Activated CD4-positive, alpha-beta T cell treated with anti-CD3 and anti-CD28 coated beads, Interleukin-2, amount 10 ng/mL, durations not matched to agents 7 days and 5 days (primary cell): Measurements from ENCODE around the gene HAND2. TPM values are rescaled to one million over a fixed set of nuclear protein-coding genes. Genes with fewer than 3 reads are reported as not detected.

Experiments
- CTCF ChIA-PET: fragments of 350-600 bp; sonication (Branson Sonifier 250); formaldehyde crosslinking; loops from one replicate; lab custom pipeline; 2021; ENCODE audit warnings: antibody characterized with exemption; lab: Charles Lee
- POLR2A ChIA-PET: fragments of 350-600 bp; sonication (Branson Sonifier 250); formaldehyde crosslinking; loops from one replicate; lab custom pipeline; 2021; ENCODE audit warnings: antibody characterized with exemption; lab: Charles Lee
- DNase-seq: peaks from one replicate; pipeline ENCODE4 v3.0.0-alpha.2; 2020
- H3K27ac Mint-ChIP-seq: one replicate; pipeline ENCODE4 v1.8.0; 2021; ENCODE audit warnings: mild to moderate bottlenecking, moderate library complexity, mixed read lengths
- H3K27me3 Mint-ChIP-seq: one replicate; pipeline ENCODE4 v1.8.0; 2021; ENCODE audit warnings: mixed read lengths
- H3K36me3 Mint-ChIP-seq: one replicate; pipeline ENCODE4 v1.8.0; 2021; ENCODE audit warnings: low read depth, mixed read lengths
- H3K4me1 Mint-ChIP-seq: one replicate; pipeline ENCODE4 v1.8.0; 2021; ENCODE audit warnings: mixed read lengths
- H3K4me3 Mint-ChIP-seq: one replicate; pipeline ENCODE4 v1.8.0; 2021; ENCODE audit warnings: mild to moderate bottlenecking, moderate library complexity, mixed read lengths
- H3K9me3 Mint-ChIP-seq: one replicate; pipeline ENCODE4 v1.8.0; 2021; ENCODE audit warnings: mixed read lengths
- total RNA-seq, 2 experiments: library from RNA; stranded (reverse); gene quantifications; one replicate each; pipeline ENCODE4 v1.2.3, GENCODE V29; 2021

The HAND2 gene
- total RNA-seq, 2 experiments from 2014 or later = not detected

DNA sequence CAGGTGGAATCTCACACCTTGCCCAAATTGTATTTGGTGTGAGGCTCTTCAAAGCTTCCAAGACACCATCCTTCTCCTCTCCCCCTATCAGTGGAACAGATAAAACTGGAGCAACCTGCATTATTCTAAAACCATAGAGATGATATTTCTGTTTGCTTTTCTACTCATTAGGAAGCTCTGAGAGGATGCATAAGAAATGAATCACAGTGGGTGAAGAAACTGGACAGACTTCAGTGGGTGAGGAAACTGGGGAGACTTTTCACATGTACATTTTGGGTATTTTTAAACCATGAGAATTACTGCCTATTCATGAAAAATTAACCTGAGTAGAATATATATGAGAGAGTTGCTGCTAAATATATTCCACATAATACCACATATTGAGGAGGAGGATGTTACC, 16.4 kb downstream of the HAND2 start:
- Mint-ChIP-seq H3K4me1 (peaks cover 13% of the 10 kb centered on the region), H3K27ac (no peak overlapping the region), H3K36me3 (peaks cover 5% of the 10 kb centered on the region), H3K4me3 (no peak overlapping the region), H3K27me3 (peaks cover 92% of the 10 kb centered on the region), H3K9me3 (no peaks in the 10 kb centered on the region)
- CTCF ChIA-PET = no interaction called here
- POLR2A ChIA-PET = no interaction called here
- no peak for DNase-seq

DNA sequence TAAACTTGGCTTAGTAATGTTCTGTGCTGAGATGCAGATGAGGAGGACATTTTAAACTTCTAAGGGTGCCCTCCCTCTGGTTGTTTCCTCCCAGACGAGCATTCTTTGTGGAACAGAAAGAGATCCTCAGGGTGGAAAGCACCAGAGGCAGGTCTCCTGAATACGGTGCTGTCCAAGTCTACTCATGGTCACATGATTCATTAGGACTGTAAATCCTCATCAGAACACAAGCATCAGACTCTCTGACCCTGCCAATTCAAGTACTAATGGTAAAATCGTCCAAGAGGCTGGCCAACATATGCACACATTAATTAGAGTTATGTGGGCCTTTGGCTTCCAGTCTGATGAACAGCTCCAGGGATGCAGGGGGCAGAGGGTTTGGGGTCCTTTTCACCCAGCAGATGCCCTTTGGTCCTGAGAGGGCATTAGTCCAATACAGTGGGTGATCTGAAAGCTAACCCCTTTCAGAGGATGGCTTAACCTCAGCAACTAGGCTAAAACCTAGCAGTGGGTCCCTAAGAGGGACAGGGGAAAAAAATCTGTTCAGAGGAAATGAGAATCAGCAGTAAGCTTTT, 18.2 kb downstream of the HAND2 start:
- ChIA-PET CTCF (no interaction called here), POLR2A (no interaction called here)
- DNase-seq = no peak
- peaks cover 3% of the 10 kb centered on the region for H3K9me3 Mint-ChIP-seq
- peaks cover 17% of the 10 kb centered on the region for H3K36me3 Mint-ChIP-seq
- no peak overlapping the region for H3K27ac Mint-ChIP-seq
- peaks cover 95% of the 10 kb centered on the region for H3K27me3 Mint-ChIP-seq
- H3K4me1 Mint-ChIP-seq = peaks cover 23% of the 10 kb centered on the region
- H3K4me3 Mint-ChIP-seq = no peak overlapping the region

DNA sequence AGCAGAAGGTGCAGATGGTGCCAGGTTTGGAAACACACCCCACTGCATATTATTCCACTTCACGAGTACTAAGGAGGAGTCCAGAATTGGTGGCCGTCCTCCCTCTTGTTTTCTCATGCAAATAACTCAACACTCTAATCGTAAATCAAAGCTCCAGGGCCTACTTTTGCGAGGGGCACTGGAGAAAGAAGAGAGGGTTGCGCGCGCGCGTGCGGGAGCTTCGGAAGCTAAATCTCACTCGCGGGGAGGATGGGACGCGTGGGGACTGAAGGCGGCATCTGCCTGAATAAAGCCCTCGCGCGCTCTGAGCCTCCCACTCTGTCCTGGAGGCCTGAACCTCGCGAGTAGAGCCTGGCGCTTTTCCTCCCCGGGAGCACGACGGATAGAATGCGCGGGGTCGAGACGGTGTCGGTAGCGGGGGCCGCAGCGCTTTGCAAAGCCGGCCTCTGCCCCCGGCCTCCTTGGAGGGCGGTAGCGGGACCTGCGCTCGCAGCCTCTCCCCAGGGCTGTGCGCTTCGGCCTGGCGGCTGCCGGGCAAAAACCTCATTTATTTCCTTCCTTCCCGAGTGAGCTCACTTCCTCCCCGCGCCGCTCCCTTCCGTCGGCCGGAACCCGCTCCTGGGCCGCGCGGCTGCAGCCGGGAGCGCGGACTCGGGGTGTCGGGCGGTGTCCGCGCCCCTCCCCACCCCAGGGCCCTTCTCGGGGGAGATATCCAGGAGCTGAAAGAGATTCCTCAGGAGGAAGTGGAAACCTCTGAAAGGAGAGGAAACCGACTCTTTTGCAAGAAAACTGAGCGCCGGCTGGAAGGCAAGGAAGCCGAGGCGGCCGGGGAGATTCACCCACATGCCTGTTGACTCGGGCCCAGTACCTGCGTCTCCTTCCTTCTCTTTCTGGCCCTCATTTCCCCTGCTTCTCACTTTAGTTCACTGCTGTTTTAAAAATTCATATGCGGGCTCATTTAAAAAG, 20.7 kb downstream of the HAND2 start:
- no peak for DNase-seq
- Mint-ChIP-seq H3K27me3 (peaks cover 95% of the 10 kb centered on the region), H3K4me3 (peak overlapping the region; percentile 51), H3K36me3 (peaks cover 16% of the 10 kb centered on the region), H3K9me3 (peaks cover 3% of the 10 kb centered on the region), H3K4me1 (peaks cover 30% of the 10 kb centered on the region), H3K27ac (no peak overlapping the region)
- ChIA-PET POLR2A (no interaction called here), CTCF (interaction anchor here (2.4 kb wide), 1 partner anchor 15 kb away, joined by 6 read pairs; no protein-coding TSS in a partner anchor)

DNA sequence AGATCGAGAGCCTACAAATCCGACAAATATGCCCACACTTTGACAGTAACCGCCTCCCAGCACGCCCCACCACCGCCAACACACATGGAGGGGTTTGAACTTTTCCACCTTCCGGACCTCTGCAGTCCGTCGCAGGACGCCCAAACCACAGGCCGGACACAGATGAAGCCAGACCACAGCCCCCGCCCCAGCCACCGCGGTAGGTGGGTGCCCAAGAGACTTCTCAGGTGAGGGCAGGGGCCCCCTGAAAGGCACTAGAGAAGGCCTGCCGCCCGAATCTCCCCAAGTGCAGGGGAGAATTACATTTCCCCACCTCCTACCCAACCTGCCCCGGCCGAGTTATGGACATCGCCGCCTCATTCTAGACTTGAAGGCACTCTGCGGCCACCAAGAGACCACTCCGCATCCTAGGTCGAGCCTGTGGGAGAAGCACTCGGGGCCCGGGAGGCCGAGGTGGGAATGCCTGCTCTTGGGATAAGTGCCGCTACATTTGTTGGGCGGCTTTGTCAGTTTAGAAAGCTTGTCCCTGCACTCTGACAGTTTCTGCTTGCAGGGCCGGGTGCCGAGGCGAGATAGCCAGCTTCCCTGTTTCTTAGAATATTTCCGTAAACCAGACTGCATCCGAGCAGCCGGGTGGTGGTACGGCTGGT, 21.5 kb downstream of the HAND2 start:
- CTCF ChIA-PET = no interaction called here
- POLR2A ChIA-PET = no interaction called here
- Mint-ChIP-seq H3K4me1 (peaks cover 30% of the 10 kb centered on the region), H3K4me3 (peak overlapping the region; percentile 51), H3K27ac (no peak overlapping the region), H3K27me3 (peaks cover 95% of the 10 kb centered on the region), H3K9me3 (peaks cover 3% of the 10 kb centered on the region), H3K36me3 (peaks cover 16% of the 10 kb centered on the region)
- DNase-seq = no peak

DNA sequence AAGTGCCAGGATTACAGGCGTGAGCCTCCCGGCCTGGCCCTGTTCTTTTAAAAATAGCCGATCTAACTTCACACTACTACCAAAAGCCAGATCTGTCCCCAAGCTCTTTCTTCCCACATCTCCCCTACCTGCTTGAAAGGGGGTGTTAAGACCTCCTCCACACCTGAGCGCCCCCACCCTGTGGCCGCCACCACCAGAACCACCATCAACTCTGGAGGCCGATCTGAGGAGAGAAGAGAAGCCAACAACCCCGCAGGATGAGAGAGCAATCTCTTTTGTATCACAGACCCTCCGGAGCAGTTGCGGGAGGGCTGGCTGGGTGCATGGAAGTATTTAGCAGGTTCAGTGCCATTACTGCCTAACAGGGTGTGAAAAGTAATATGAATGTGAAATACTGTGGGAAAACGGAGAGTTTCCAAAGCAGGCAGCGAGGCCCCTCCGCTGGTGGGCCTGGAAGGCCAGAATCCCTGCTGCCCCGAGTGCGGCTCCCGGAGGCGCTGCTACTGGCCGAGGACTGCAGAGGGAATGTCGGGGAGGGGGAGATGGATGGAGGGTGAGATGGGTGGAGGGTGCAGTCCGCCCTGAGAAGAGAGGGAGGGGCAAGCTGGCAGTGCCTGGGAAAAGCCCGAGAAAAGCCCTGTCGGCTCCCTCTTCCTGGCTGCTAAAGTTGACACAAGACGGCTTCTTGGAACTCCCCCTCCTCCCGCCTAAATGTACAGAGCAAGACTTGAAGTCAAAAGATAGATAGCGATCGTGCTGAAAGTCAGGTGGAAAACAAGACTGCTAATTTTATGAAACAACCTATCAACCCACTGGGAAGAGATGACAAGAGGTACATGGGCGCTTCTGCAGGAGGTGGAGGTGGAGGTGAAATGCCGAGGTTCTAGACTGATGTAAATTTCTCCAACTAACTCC, 22.3 kb downstream of the HAND2 start:
- Mint-ChIP-seq H3K27ac (peak overlapping the region; percentile 5), H3K4me1 (peaks cover 30% of the 10 kb centered on the region), H3K36me3 (peaks cover 16% of the 10 kb centered on the region), H3K4me3 (no peak overlapping the region), H3K9me3 (peaks cover 3% of the 10 kb centered on the region), H3K27me3 (peaks cover 95% of the 10 kb centered on the region)
- CTCF ChIA-PET = interaction anchor here (0.6 to 2.3 kb wide), 2 partner anchors 16 to 477 kb away, joined by 3 to 9 read pairs; no protein-coding TSS in a partner anchor
- no peak for DNase-seq
- POLR2A ChIA-PET = no interaction called here

DNA sequence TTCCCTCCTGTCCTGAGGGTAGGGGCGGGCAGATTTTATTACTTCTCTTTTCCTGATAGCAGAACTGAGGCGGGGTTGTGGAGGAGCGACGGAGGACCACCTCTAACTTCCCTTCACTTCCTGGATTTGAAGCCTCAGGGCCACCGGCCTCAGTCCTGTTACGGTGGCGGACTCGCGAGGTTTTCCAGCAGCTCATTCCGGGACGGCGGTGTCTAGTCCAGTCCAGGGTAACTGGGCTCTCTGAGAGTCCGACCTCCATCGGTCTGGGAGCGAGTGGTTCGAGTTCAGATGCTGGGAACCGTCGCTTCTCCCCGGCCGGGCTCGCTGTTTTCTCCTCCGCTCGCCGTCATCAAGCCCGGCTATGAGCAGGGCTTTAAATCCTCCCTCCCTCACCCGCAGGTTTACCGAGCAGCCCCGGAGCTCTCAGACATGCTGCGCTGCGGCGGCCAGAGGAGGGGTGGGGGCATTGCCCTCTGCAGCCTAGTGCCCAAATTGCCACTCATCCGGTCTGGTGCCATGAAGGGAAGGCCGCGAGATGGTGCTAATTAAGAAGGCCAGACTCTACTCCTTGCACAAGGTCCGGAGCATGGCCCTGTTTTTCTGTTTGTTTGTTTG, 23.3 kb downstream of the HAND2 start:
- no peak for DNase-seq
- peaks cover 30% of the 10 kb centered on the region for H3K4me1 Mint-ChIP-seq
- H3K9me3 Mint-ChIP-seq = peaks cover 3% of the 10 kb centered on the region
- peaks cover 16% of the 10 kb centered on the region for H3K36me3 Mint-ChIP-seq
- ChIA-PET POLR2A (no interaction called here), CTCF (interaction anchor here (0.6 to 2.3 kb wide), 3 partner anchors 17 to 476 kb away, joined by 3 to 9 read pairs (median 3); no protein-coding TSS in a partner anchor)
- peaks cover 94% of the 10 kb centered on the region for H3K27me3 Mint-ChIP-seq
- H3K27ac Mint-ChIP-seq = no peak overlapping the region
- peak overlapping the region; percentile 13 for H3K4me3 Mint-ChIP-seq

DNA sequence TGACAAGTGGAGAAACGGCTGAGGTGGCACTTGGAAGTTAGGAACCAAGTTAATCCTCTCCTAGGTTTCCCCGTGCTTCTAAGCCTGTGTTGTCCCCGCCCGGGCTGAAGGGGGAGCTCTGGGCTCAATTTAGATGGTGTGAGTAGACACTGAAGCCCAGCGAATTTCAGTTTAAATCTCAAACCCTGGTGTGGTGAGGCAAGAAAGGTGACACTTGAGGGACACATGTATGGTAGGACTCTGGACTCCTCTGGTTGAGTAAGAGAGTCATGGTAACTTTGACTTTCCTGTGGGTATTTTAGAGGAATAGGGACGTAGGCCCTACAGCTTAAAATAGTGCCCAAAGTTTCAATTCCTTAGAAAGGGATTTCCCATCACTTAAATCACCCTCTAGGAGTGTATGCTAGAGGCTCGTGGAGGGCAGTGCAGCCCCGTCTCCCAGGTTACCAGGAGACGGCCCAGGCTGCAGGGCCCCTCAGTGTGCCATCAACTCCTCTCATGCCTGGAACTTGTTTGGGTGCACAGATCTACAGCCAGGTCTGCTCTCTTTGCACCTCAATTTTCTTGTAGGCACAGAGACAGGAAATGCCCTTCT, 24.0 kb downstream of the HAND2 start:
- H3K36me3 Mint-ChIP-seq = peaks cover 20% of the 10 kb centered on the region
- H3K4me1 Mint-ChIP-seq = peaks cover 34% of the 10 kb centered on the region
- DNase-seq = peak; percentile 58
- ChIA-PET CTCF (interaction anchor here (0.7 to 2.3 kb wide), 8 partner anchors 11 to 132 kb away, joined by 3 to 9 read pairs (median 4); no protein-coding TSS in a partner anchor), POLR2A (no interaction called here)
- peaks cover 93% of the 10 kb centered on the region for H3K27me3 Mint-ChIP-seq
- peaks cover 3% of the 10 kb centered on the region for H3K9me3 Mint-ChIP-seq
- H3K27ac Mint-ChIP-seq = no peak overlapping the region
- no peak overlapping the region for H3K4me3 Mint-ChIP-seq

DNA sequence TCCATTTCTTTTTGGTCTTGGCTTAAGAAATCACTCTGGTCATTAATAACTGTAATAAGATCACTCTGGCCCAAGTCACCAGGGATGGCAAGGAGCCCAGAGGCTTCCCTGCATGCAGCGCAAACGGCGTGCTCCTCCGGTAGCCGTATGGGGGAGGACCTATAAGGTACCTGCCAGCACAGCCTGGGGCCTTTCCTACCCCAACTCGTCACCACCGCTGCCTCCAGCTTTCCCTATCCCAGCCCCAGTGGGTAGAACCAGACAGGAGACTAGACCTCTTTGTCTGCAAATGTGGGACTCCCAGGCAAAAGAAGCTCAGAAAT, 25.9 kb downstream of the HAND2 start:
- H3K36me3 Mint-ChIP-seq = peaks cover 26% of the 10 kb centered on the region
- peaks cover 89% of the 10 kb centered on the region for H3K27me3 Mint-ChIP-seq
- CTCF ChIA-PET = interaction anchor here (0.5 to 1.4 kb wide), 3 partner anchors 10 to 281 kb away, joined by 3 to 5 read pairs (median 3); no protein-coding TSS in a partner anchor
- no peak overlapping the region for H3K4me3 Mint-ChIP-seq
- peaks cover 37% of the 10 kb centered on the region for H3K4me1 Mint-ChIP-seq
- H3K9me3 Mint-ChIP-seq = peaks cover 8% of the 10 kb centered on the region
- POLR2A ChIA-PET = no interaction called here
- DNase-seq = no peak
- no peak overlapping the region for H3K27ac Mint-ChIP-seq

DNA sequence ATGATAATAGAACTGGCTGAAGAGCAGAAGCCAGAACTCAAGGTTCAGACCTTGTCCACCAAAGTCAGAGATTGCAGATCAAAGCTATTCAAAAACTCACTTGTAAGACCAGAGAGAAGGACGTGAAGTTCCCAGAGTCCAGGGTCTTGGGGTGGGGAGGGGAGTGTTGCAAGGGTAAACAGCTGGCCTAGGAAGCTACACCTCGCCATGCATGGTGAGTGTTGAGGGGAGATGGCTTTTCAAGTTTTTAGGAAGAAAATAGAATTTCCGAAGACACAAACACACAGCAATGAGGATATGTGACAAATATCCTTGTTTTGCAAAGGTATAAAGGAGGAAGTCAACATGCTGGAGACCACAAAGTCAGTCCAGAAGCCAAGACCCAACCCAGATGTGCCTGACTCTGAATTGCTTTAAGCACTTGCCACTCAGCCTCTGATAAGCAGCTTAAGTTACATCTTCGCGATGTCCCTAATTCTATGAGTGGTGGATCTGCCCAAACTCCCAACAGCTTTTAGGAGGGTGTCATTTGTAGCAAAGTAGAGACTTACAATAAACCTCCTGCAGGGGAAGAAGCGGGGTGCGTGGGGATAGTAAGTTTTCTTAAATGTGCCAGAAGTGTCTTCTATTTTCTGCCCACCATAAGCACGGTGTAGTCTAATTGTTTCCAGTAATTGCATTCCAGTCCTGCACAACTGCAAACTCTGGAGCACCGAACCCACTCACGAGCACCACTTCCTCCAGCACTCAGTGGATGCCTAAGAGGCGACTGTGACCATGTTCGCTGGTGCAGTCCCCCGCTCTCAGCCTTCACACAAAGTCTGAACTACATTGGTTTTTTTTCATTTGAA, 26.5 kb downstream of the HAND2 start:
- POLR2A ChIA-PET = no interaction called here
- peaks cover 31% of the 10 kb centered on the region for H3K4me1 Mint-ChIP-seq
- H3K4me3 Mint-ChIP-seq = no peak overlapping the region
- no peak for DNase-seq
- H3K36me3 Mint-ChIP-seq = peaks cover 26% of the 10 kb centered on the region
- CTCF ChIA-PET = interaction anchor here (0.5 to 1.4 kb wide), 4 partner anchors 10 to 281 kb away, joined by 3 to 5 read pairs (median 3); no protein-coding TSS in a partner anchor
- H3K27ac Mint-ChIP-seq = no peak overlapping the region
- H3K9me3 Mint-ChIP-seq = peaks cover 8% of the 10 kb centered on the region
- H3K27me3 Mint-ChIP-seq = peaks cover 89% of the 10 kb centered on the region

DNA sequence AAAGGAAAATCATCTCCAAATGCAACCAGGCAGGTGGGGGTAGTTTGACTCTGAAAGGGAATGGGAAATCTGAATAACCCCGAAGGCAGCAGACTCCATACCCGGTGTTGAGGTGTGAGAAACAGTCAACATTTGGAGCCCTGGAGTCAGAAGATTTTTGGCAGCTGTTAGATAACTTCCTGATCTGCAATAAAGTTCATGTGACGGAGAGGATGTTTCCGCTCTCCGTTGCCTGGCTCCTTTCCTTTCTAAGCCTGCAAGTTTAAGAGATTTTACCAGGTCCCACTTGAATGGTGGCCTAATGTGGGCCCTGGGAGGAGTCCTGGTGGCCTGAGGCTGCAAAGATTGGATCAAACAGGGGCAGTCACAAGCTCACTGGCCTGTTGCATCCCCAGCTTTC, 27.7 kb downstream of the HAND2 start:
- CTCF ChIA-PET = no interaction called here
- DNase-seq = no peak
- no peak overlapping the region for H3K27ac Mint-ChIP-seq
- peaks cover 15% of the 10 kb centered on the region for H3K36me3 Mint-ChIP-seq
- peaks cover 22% of the 10 kb centered on the region for H3K4me1 Mint-ChIP-seq
- POLR2A ChIA-PET = no interaction called here
- H3K9me3 Mint-ChIP-seq = peaks cover 5% of the 10 kb centered on the region
- peaks cover 83% of the 10 kb centered on the region for H3K27me3 Mint-ChIP-seq
- no peak overlapping the region for H3K4me3 Mint-ChIP-seq
